HG02588 (cell line): ENCODE measurements around the gene BTG4.

Experiments
- ATAC-seq: cut with Tn5 transposase; IDR thresholded peaks from one replicate; pipeline ENCODE4 v1.9.1; 2021; ENCODE audit warnings: mild to moderate bottlenecking, moderate library complexity; ENCODE audit not compliant: unreplicated experiment

BTG4 gene

DNA sequence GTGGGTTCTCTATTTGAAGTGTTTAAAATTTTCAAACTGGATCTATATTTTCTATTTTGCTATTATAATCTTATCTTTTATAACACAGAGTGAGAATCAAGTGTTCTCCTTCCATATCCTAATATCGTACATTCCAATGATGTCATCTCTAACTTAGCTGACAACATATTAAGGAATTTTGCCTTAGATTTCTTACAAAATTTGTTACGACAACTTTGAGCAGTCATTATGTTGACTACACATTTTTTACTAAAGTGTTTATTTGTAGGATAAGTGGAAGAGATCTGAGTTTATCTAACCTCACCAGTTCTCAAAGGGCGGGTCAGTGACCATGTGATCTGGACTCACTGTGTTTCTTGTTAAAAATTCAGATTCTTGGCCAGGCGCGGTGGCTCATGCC is 12.7 kb downstream of the BTG4 start:
- ATAC-seq = no peak

DNA sequence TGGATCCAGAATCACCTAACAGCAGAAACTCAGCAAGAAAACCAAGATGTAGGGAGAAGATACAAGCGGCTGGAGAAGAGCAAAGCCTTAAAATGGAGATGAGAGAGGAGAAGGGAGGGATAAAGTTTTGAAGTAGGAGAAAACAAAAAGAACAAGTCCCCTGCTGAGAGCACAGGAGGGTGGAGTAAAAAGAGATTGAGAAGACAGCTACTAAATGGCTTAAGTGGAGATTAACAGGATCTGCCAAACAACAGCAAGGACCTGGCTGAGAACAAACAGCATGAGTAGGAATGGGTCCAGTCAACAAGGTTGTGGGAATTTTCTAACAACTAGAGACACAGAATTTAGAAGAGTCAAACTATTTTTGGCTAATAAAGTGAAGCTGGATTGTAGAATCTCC is 18.1 kb downstream of the BTG4 start:
- ATAC-seq = no peak

DNA sequence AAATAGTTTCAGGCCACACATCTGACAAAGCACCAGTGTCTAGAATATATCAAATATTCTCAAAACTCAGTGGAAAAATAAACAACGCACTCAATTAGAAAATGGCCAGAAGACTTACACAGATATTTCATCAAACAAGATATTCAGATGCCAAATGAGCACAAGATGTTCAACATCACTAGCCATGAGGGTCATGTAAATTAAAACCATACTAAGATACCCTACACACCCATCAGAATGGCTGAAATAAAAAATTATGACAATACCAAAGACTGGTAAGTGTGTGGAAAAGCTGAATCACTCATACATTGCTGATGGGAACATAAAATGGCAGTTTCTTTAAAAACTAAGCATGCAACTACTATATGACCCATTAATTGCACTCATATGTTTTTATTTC is 21.7 kb downstream of the BTG4 start:
- ATAC-seq = no peak

DNA sequence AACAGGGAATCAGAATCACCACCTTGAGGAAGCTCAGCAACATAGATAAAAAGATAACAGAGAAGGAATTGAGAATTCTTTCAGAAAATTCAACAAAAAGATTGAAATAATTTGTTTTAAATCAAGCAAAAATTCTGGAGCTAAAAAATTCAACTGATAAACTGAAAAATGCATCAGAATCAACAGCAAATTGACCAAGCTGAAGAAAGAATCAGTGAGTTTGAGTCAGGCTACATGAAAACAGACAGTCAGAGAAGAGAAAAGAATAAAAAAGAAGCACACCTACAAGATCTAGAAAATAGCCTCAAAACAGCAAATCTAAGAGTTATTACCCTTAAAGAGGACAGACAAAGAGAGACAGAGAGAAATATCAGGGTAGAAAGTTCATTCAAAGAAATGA is 28.8 kb downstream of the BTG4 start:
- ATAC-seq = no peak

DNA sequence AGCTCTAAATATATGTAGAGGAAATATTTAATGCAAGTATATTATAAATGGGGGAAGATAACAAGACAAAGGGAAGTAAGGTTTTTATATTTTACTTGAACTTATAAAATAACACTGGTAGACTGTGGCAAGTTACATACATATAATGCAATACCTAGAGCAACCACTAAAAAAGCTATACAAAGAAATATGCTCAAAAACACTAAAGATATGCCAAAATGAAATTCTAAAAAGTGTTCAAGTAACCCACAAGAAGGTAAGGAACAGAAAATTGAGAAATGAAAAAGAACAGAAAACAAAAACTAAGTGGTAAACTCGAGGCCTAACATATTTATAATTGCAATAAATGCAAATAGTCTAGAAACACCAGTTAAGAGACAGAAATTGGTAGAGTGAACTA is 32.5 kb downstream of the BTG4 start:
- no peak for ATAC-seq

DNA sequence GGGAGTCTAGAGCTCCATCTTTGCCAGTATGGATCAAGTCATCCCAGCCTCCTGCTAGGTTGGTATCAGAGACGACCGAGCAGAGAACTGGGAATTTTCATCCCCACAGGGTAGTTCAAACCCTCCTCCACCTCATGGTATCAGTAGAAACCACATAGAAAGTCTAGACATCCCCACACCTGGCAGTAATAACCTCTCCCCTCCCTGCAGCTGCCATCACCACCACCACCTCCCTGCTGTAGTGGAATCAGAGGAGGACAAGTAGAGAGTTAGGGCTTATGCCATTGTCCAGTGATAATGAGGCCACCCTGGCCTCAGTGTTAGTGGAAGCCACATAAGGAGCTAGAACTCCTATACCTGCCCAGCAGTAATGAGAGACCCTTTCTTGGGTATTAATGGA is 34.3 kb downstream of the BTG4 start:
- no peak for ATAC-seq

DNA sequence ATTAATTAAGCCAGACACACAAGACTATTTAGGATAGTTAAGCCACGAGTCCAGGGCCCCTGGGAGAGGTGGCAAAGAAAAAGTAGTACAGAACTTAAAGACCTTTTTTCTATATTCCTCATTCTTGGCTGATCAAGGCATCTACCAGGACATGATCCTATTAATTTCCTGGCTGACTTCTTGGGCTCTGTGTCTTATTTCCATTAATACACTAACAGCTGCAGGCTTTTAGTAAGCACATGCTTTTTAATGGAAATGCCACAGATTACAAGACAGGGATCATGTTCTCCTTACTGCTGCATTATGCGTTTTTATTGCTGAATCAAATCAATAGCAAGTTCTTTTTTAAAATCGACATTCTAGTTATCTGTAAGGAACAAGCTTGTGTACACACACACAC is 35.2 kb downstream of the BTG4 start:
- ATAC-seq = no peak

DNA sequence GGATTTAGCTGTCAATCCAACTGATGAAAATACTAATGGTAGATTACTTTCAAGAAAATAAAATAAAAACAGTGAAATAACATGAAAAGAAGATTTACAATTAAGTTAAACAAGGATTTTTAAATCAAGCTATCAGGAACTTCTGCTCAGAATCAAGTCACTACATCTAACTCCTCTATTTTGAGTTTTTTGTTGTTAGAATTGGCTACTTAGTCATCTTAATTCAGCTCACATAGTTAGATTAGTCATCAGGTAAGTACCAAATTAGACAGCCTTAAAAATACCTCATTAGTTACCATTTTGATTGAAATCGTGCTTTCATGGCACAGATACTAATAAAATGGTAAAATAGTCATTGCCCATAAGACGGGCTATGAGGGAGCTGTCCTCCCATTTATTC is 35.8 kb downstream of the BTG4 start:
- no peak for ATAC-seq

DNA sequence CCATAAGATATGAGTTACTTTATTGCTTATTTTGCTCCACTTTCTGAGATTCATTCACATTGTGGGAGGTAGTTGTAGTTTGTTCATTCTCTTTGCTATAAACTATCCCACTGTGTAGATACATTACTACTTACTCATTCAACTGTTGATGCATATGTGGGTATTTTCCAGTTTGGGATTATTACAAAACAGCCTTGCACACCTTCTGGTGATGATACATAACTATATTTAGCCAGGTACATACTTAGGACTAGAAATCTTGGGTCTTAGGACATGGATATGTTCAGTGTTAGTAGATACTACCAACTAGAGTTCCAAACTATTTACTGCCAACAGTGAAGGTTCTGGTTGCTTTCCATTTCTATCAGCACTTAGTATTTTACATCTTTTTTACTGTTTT is 37.8 kb downstream of the BTG4 start:
- no peak for ATAC-seq

DNA sequence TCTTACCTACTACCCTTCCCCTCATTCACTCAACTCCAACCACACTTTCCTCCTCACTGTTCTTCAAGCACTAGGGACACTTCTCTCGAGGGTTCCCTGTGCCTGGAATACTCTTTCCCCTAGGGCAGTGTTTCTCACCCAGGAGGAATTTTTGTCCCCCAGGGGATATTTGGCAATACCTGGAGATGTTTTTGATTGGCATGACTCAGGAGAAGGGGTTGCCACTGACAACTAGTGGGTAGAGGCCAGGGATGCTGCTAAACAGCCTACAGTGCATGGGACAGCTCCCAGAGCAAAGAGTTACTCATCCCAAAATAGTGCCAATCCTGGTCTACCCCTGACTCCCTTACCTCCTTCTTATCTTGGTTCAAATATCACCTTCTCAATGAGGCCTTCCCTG is 40.0 kb downstream of the BTG4 start:
- no peak for ATAC-seq

DNA sequence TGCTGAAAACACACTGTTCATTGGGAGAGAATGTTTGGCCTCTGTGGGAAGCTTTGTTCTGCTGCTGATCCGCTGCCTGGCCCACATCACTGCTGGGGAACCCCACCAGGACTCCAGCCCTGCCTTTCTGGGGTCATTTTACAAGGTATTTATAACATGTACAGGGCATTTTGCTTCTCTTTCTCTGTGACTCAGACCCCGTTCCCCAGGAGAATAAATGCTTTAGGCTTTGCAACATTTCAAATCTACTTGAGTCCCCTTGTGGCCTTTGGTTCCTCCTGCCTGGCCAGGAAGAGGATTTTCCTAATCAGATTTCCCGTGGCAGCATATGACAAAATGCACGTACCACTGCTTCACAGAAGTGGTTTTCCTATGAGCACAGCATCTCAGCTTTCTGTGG is 43.0 kb downstream of the BTG4 start:
- ATAC-seq = no peak

DNA sequence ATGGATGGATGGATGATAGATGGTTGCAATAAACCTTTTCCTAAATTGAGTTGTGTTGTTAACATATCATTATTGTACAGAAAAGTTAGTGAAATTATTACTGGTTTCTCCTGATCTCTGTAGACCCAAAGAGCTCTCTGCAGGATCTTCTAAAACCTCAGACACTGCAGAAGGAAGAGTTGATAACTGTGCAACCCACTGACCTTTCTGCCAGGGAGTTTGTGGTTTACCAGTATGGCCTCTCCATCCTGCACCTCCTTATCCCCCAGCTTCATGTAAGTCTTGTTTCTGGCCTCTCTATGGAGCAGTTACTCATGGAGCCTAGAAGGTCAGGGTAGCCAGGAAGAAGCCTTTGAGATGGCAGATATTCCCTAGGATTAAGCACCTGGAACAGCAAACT is 45.6 kb downstream of the BTG4 start:
- ATAC-seq = no peak

DNA sequence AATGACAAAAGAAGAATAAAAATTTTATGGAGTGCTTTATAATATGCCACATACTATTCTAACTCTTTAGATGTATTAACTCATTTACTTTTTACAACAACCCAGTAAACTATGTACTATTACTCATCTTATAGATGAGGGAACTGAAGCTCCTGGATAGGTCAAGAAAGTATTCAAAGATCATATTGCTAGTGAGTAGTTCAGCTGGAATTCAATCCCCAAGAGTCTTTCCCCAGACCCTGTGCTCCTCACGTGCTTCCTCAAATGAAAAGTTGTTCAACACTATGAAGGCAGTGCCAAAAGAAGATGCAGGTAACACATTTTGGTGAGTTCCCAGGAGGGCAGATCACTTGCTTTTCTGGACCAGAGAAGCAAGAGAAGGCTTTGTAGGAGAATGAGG is 46.8 kb downstream of the BTG4 start:
- ATAC-seq = no peak

DNA sequence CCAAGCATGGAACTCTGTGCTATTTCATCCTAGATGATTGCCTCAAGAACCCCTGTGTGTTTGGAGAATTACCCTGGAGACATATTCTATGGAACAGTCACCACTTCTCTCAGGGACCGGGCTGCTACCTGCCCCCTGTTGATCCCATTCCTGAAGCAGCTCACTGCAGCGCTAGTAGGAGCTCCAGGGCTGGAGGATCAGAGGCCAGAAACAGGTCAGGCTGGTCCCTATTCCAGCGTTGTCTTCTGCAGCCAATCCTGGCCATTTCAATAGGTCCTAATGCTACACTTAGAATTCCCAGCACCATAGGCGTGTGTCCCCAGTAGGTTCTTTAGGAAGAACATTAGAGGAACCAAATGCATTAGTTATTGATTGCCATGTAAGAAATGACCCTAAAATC is 48.9 kb downstream of the BTG4 start:
- no peak for ATAC-seq

DNA sequence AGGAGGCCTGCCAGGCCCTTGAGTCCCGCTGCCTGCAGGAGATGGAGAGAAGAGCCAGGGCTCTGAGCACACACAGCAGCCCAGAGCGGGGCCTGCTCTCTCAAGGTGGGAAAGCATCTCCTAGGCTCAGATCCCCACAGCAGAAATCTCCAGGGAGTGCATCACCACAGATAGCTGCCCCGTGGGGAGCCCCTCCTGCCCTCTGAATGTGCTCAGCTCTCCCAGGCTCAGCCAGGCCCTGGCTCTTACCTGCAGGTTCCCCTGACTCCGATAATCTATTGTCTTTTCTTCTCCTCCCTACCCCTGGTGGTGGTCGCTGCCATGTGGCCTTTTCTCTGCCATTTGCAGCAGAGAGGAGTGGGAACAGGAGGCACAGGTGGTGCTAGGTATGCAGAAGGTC is 49.9 kb downstream of the BTG4 start:
- no peak for ATAC-seq

DNA sequence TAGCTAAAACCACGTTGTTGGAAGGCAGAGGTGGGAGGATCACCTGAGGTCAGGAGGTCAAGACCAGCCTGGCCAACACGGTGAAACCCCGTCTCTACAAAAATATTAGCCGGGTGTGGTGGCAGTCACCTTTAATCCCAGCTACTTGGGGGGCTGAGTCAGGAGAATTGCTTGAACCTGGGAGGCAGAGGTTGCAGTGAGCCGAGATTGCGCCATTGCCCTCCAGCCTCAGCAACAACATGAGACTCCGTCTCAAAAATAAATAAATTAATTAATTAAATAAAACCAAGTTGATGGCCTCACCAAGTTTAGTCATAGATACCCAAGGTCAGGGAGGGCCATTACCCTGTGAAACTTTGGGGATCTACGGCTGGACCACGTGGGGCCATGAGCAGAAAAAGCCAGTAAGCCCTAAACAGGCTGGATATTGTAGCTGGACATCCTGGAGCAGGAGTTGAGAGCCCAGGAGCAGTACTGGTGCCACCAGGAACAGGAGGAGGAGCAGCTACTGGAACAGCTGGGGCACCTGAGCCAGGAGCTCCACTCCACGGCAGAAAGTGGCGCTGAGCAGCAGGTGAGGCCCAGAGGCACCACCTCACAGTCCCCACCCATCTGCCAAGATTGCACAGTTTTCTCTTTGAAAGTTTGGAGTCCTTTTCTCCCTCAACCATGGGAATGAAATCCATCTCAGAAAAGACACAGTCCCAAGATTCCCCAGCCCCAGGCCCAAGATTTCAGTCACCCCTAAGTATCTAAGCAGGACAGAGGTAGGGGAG is 50.5 kb downstream of the BTG4 start:
- no peak for ATAC-seq

DNA sequence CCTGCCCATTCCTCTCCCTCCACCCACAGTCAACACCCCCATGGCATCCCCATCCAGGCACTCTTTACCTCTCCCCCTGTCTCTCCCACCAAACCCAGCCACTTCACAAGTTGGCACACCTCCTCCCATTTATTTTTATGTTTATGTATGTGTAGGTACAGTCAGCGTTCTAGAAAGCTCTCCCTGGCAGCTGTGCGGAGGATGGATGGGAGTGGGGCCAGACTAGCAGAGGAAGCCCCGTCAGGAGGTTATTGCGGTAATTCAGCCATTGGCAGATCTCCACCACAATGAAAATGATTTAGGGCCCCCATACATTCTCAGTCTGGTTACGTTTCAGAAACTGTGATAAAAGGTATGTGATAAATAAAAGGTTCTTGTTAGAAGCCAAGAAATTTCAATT is 51.3 kb downstream of the BTG4 start:
- no peak for ATAC-seq

DNA sequence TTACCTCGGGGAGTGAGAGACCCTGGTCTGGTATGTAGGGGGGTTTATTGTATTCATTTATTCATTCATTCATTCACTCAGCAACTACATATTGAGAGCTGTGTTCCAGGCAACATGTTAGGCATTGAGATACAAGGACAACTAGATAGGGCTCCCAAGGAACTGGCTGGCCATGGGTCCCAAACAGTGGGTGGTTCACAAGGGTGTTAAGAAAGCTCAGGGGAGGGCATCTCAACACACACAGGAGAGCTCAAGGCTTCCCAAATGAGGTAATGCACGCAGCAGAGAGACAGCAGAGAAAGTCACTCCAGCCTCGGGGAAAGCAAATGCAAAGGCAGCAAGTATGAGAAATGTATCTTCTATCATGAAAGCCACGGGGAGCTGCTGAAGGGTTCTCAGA is 51.8 kb downstream of the BTG4 start:
- ATAC-seq = no peak

DNA sequence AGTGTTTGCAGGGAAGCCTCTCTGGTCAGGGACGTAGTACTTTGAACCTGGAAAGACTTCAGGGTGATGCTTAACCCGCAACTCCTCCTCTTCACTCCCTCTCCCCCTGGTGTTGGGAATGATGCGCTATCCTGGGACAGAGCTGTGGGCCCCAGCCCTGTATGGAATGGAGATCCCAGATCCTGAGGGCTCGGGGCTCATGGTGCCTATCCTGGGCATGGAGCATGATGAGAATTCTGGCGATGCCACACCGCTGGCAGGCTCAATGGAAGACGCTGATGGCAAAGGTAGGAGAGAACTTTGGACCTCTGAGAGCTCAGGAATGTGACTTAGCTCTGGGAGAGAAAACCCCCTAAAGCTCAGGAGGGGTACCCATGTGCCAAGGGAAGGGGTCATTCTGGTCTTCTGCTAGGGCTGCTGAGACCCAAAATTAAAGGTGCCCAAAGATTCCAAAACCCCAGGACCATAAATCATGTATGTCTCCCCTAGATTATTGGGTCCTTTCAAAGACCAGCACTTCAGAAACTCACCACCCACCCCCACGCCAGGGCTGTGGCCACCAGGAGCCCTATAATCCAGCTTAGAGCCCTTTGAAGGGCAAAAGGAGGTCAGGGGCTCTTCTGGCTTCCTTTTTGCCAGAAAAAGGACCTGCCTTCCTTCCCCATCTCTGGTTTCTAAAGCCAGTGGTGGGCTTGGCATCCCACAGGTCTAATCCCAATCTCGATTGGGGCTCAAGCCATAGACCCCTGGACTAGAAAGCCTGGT is 52.5 kb downstream of the BTG4 start:
- ATAC-seq = no peak

DNA sequence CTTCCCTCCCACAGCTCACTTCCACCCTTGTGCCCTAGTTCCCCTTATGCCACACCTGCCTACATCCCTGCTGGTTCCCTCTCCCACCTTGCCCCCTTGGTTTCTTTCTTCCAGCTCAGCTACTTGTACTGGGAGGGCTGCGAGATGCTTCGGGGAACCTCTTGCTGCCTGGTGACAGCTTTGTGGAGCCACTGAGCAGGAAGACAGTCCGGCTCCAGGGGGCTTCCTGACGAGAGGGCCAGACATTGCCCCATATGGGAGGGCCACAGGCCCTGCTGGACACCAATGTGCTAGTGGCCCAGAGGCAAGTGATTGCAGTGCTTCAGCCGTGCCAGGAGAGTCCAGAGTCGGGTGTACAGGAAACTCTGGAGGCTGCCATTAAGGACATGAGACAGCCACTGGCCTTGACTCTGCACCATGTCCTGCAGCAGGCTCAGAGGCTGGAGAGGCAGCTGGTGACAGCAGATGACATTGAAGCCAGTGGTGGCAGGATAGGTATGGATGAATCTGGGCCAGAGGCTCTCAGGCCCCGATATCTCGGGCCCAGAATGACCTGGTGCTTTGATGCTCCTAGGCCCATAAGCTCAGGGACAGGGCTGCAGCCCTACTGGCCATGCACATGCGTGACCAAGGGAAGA is 54.3 kb downstream of the BTG4 start:
- ATAC-seq = no peak

DNA sequence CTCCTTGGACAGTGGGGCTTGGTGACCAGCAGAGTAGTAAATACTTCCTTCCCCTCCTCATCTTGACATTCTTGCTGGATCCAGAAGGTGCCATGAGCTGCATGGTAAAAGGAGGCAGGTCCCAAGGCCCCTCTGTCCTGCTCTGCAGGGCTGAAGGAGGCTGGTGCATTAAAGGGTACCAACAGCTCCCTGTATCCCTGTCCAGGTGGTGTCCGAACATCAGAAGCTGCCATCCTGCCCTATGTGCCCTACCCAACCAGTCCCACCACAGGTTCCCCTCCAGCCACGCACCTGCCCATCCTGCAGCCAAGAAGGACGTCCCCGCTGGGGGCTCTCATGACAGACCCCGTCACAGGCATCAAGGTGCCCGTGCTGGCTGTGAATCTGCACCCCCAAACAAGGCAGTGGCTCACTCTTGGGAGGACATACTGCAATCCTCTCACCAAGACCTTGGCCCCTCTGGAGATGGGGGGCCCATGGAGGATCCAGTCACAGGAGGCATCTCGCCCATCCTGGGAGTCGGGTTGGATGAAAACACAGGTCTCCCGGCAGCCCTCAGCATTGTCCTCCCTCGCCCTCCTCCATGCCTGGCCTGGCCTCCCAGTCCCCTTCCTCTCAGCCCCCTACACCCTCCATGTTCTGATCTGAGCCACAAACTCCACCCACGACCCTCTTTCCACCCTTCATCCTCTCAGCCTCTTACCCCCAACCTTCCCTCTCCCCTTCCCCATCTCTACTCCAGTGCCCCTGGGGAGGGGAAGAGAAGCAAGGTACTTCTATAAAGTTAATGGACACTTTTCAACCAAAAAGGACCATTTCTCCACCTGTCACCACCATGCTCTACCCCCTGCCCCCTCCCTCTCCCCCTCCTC is 55.1 kb downstream of the BTG4 start:
- no peak for ATAC-seq
